Neural crest cell (in vitro differentiated cells): ENCODE measurements around the gene CWC27. TPM values are rescaled to one million over a fixed set of nuclear protein-coding genes. Genes with fewer than 3 reads are reported as not detected.

Source experiments
- DNase-seq: peaks from one replicate; pipeline ENCODE4 v3.0.0; 2021; ENCODE audit warnings: low read depth, mixed read lengths, low spot score
- H3K27ac Mint-ChIP-seq: one replicate; pipeline ENCODE4 v1.8.0; 2021; ENCODE audit warnings: mild to moderate bottlenecking, mixed read lengths; ENCODE audit not compliant: unreplicated experiment
- H3K27me3 Mint-ChIP-seq: 2 replicates; pipeline ENCODE4 v1.8.0; 2021; ENCODE audit warnings: low read depth, mild to moderate bottlenecking, mixed read lengths
- H3K36me3 Mint-ChIP-seq: 2 replicates; pipeline ENCODE4 v1.8.0; 2021; ENCODE audit warnings: low read depth, mild to moderate bottlenecking, mixed read lengths
- H3K4me1 Mint-ChIP-seq: 2 replicates; pipeline ENCODE4 v1.8.0; 2021; ENCODE audit warnings: mixed read lengths
- H3K4me3 Mint-ChIP-seq: one replicate; pipeline ENCODE4 v1.8.0; 2021; ENCODE audit warnings: mild to moderate bottlenecking, mixed read lengths
- H3K9me3 Mint-ChIP-seq: 2 replicates; pipeline ENCODE4 v1.8.0; 2021; ENCODE audit warnings: mixed read lengths
- total RNA-seq: library from RNA; stranded (reverse); gene quantifications from 2 replicates; pipeline ENCODE4 v1.2.1, GENCODE V29; 2021
- TF ChIP-seq, protein P1 (sequence below): fragments of 200-600 bp; sonication (generic); conservative IDR thresholded peaks from 2 replicates; pipeline ENCODE4 v1.5.0; 2021; ENCODE audit warnings: antibody characterized with exemption, mild to moderate bottlenecking

Gene CWC27
- total RNA-seq, 1 donor from 2014 or later, result 29.4 TPM

DNA sequence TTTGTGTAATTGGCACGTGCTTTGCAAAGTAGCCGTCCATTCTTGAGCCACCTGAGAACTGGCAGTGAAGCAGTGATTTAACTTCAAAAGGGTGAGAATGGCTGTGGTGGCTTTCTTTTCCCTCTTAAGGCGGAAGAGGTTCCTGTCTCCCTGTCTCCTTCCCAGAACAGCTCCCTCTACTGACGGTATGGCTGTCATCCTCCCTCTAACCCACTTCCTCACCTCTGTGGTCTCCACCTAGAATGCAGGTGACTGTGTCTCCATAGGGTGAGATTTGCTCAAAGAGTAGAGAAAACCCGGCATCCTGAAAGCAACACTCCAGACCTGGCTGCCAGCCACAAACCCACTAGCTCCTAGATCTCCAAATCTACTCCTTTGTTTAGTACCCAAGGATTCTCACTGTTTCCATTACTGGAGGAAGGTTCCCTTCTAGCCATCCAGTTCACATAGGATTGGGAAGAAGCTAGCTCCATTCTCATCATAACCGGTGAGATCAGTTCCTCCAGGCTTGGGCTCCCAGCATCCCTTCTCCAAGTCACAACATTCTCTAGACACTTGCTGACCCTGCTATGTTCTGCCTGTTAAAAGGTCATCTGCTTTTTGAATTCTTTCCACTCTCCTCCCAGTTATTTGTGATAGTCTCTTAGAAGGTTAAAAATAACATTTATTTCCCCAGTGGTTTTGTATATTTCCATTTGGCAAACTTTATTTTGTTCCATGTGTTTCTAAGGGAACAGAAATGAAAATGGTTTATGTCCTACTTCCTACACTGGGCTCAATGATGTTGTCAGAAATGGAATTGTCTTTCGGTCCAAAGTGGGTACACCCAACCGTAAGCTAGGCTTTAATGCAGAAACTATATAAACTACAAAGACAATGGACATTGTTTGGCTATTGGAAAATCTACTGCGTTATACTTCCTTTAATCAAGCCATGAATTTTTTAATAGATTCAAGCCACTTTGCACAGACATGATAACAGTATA, 269.4 kb downstream of the CWC27 start:
- no peaks in the 10 kb centered on the region for H3K27me3 Mint-ChIP-seq
- DNase-seq, result no peak
- TF ChIP-seq, protein P1, sequence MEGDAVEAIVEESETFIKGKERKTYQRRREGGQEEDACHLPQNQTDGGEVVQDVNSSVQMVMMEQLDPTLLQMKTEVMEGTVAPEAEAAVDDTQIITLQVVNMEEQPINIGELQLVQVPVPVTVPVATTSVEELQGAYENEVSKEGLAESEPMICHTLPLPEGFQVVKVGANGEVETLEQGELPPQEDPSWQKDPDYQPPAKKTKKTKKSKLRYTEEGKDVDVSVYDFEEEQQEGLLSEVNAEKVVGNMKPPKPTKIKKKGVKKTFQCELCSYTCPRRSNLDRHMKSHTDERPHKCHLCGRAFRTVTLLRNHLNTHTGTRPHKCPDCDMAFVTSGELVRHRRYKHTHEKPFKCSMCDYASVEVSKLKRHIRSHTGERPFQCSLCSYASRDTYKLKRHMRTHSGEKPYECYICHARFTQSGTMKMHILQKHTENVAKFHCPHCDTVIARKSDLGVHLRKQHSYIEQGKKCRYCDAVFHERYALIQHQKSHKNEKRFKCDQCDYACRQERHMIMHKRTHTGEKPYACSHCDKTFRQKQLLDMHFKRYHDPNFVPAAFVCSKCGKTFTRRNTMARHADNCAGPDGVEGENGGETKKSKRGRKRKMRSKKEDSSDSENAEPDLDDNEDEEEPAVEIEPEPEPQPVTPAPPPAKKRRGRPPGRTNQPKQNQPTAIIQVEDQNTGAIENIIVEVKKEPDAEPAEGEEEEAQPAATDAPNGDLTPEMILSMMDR, result peak; percentile 45
- H3K36me3 Mint-ChIP-seq, result no peaks in the 10 kb centered on the region
- H3K9me3 Mint-ChIP-seq, result no peaks in the 10 kb centered on the region
- peaks cover 29% of the 10 kb centered on the region for H3K4me1 Mint-ChIP-seq
- H3K4me3 Mint-ChIP-seq, result peak overlapping the region; percentile 41
- H3K27ac Mint-ChIP-seq, result no peak overlapping the region

DNA sequence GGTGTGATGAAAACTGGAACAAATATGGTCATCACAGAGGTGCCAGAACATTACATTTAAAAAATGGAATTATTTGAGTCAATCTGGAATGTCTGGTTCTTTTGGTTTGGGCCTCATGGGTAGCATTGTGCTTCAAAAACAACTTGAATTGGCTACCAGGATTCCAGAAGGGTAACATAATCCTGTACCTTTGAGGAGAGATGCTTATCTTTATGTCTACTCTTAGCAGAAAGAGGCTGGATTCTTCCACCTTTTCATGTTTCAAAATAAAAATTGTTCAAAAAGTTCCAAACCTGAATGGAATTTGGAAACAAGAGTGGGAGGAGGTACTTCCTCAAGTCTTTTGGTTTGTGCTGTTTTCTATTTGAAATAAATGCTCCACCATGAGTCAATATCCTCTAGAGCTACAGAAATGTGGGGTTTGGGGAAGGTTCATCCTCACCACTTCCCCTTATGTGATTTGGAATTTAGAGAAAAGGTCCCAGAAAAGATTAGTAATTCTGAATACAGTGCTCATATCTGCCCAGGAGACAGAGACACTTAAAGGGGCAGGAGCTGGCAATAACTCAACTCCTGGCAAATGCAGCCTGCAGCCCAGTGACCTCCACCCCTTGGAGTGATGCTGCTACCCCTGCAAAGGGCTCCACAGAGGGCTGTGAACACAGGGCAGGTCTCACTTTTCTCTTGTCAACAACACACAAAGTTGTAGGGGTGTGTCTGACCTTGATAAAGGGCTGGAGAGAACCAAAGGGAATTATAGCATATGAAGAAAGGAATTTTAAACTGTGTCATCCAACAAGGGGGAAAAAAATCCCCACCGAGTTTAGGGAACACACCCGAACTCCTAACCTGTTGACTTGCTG, 272.8 kb downstream of the CWC27 start:
- DNase-seq, result no peak
- no peak overlapping the region for H3K27ac Mint-ChIP-seq
- H3K4me3 Mint-ChIP-seq, result no peak overlapping the region
- no peaks in the 10 kb centered on the region for H3K27me3 Mint-ChIP-seq
- TF ChIP-seq, protein P1, result no peak
- H3K36me3 Mint-ChIP-seq, result no peaks in the 10 kb centered on the region
- no peaks in the 10 kb centered on the region for H3K9me3 Mint-ChIP-seq
- H3K4me1 Mint-ChIP-seq, result peaks cover 10% of the 10 kb centered on the region

DNA sequence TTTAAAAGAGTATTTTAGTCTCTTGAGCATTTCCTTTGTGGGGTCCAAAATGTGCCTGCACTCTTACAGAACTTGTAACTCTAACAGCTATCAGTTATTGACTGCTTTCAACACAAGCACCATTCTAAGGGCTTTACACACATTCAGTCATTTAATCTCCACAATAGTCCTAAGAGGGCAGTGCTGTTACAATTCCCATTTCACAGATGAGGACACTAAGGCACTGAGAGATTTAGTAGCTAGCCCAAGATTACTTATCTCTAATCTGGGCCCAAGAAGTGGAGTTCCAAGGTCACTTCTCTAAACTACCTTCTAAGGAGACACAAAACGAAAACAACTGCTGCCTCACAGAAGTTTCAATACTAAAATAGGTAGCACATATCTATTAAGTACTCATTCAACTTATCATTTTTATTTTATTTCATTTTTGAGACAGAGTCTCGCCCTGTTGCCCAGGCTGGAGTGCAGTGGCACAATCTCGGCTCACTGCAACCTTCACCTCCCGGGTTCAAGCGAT, 275.2 kb downstream of the CWC27 start:
- H3K27ac Mint-ChIP-seq, result no peak overlapping the region
- no peaks in the 10 kb centered on the region for H3K9me3 Mint-ChIP-seq
- H3K4me3 Mint-ChIP-seq, result no peak overlapping the region
- no peaks in the 10 kb centered on the region for H3K27me3 Mint-ChIP-seq
- no peak for DNase-seq
- H3K36me3 Mint-ChIP-seq, result no peaks in the 10 kb centered on the region
- TF ChIP-seq, protein P1, result no peak
- H3K4me1 Mint-ChIP-seq, result no peaks in the 10 kb centered on the region

DNA sequence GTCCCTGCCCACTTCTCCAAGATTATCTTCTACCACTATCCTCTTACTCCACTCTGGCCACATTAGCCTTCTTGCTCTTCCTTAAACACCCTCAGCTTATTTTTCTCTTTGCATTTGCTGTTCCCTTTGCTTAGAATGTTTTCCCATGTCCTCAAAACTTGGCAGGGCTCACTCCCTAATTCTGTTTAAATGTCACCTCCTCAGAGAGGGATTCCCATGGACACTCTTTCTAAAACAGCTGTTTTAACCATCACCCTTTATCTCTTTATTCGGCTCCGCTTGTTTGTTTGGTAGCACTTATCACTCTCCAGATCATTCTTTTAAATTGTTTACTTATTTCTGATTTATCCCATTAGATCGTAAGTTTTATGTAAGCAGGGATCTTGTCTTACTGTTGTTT, 278.5 kb downstream of the CWC27 start:
- Mint-ChIP-seq H3K9me3 (no peaks in the 10 kb centered on the region), H3K27ac (no peak overlapping the region), H3K4me3 (no peak overlapping the region), H3K27me3 (no peaks in the 10 kb centered on the region), H3K36me3 (no peaks in the 10 kb centered on the region), H3K4me1 (no peaks in the 10 kb centered on the region)
- TF ChIP-seq, protein P1, result no peak
- DNase-seq, result no peak

DNA sequence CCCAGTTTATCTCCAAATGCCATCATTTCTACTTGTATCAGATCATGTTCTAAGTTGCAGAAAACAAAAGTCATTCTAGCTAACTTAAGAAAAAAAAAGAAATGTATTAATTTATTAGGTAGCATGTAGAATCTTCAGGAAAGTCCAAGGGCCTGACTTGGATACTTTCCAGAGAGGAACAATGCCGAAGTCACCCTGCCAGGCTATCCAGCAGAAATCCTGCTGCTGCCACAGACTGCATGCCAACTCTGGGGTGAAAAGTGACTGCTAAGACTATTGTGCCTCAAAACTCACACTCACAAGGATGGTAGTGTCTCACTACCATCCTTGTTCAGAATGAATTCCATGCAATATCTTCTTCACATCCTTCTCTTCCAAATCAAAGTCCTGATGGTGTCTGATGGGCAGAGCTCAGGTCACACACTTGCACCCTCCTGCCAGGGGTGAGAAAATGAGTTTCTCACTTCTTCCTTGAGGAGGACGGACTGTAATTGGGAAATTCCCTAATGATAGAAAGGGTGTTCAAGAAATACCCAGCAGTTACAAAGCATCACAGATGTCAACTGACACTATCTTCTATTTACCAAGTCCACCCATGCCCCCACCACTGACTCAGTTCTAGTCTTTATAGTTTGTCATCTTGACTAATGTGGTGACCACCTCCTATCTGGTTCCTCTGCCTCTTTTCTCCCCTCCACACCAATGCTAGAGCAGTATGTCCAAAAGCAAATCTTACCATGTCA, 279.4 kb downstream of the CWC27 start:
- no peak overlapping the region for H3K27ac Mint-ChIP-seq
- no peaks in the 10 kb centered on the region for H3K36me3 Mint-ChIP-seq
- no peaks in the 10 kb centered on the region for H3K27me3 Mint-ChIP-seq
- H3K9me3 Mint-ChIP-seq, result no peaks in the 10 kb centered on the region
- TF ChIP-seq, protein P1, result no peak
- DNase-seq, result no peak
- no peaks in the 10 kb centered on the region for H3K4me1 Mint-ChIP-seq
- H3K4me3 Mint-ChIP-seq, result no peak overlapping the region
